WTC11 (cell line): ENCODE measurements around the gene NFATC2. TPM values are rescaled to one million over a fixed set of nuclear protein-coding genes. Genes with fewer than 3 reads are reported as not detected.

ENCODE experiments used
- ATAC-seq: fragments of 200-7000 bp; cut with Tn5 transposase; 2 replicates; pipeline ENCODE4 v1.10.0; 2021; ENCODE audit warnings: mild to moderate bottlenecking, moderate library complexity
- CTCF ChIA-PET: fragments of 300-600 bp; sonication (Branson Sonifier 250); formaldehyde crosslinking; loops from one replicate; lab custom pipeline; 2021; ENCODE audit warnings: antibody characterized with exemption; lab: Charles Lee
- POLR2A ChIA-PET: fragments of 350-600 bp; sonication (Branson Sonifier 250); formaldehyde crosslinking; loops from one replicate; lab custom pipeline; 2021; ENCODE audit warnings: antibody characterized with exemption; lab: Charles Lee
- DNase-seq: peaks from one replicate; pipeline ENCODE4 v3.0.0; 2021; ENCODE audit warnings: low spot score
- H3K27ac Mint-ChIP-seq: 2 replicates; pipeline ENCODE4 v1.8.0; 2021; ENCODE audit warnings: mixed read lengths
- H3K27me3 Mint-ChIP-seq: 2 replicates; pipeline ENCODE4 v1.8.0; 2021; ENCODE audit warnings: low read depth, mild to moderate bottlenecking, moderate library complexity, mixed read lengths
- H3K36me3 Mint-ChIP-seq: 2 replicates; pipeline ENCODE4 v1.8.0; 2021; ENCODE audit warnings: mixed read lengths
- H3K4me1 Mint-ChIP-seq: 2 replicates; pipeline ENCODE4 v1.8.0; 2022; ENCODE audit warnings: mixed read lengths
- H3K4me3 Mint-ChIP-seq: 2 replicates; pipeline ENCODE4 v1.8.0; 2021; ENCODE audit warnings: mild to moderate bottlenecking, moderate library complexity, mixed read lengths
- H3K9me3 Mint-ChIP-seq: 2 replicates; pipeline ENCODE4 v1.8.0; 2021; ENCODE audit warnings: mixed read lengths
- CREB1 ChIP-seq: sonication (generic); formaldehyde crosslinking; IDR thresholded peaks from 2 replicates; pipeline ENCODE4 v1.8.0; 2023; ENCODE audit warnings: mild to moderate bottlenecking, missing genetic modification reagents
- CTCF ChIP-seq: fragments of 200-600 bp; IDR thresholded peaks from 2 replicates; pipeline ENCODE4 v1.8.0; 2022; ENCODE audit warnings: antibody characterized with exemption
- ETV6 ChIP-seq: sonication (generic); formaldehyde crosslinking; IDR thresholded peaks from 2 replicates; pipeline ENCODE4 v1.8.1; 2022; ENCODE audit warnings: mild to moderate bottlenecking, missing genetic modification reagents
- FOXP4 ChIP-seq: sonication (generic); formaldehyde crosslinking; IDR thresholded peaks from 2 replicates; pipeline ENCODE4 v1.8.0; 2022; ENCODE audit warnings: mild to moderate bottlenecking, missing genetic modification reagents
- GTF2I ChIP-seq: fragments of 250-450 bp; sonication (Bioruptor Pico); conservative IDR thresholded peaks from 2 replicates; pipeline ENCODE4 v1.4.0; 2021; ENCODE audit warnings: mild to moderate bottlenecking
- HMGA2 ChIP-seq: fragments of 250-450 bp; sonication (Bioruptor Pico); IDR thresholded peaks from 2 replicates; pipeline ENCODE4 v1.4.0; 2021; ENCODE audit warnings: mild to moderate bottlenecking, moderate library complexity
- MYBL2 ChIP-seq: sonication (generic); formaldehyde crosslinking; IDR thresholded peaks from 2 replicates; pipeline ENCODE4 v1.8.1; 2023; ENCODE audit warnings: mild to moderate bottlenecking, moderate library complexity, missing genetic modification reagents
- NFYB ChIP-seq: sonication (generic); formaldehyde crosslinking; conservative IDR thresholded peaks from 2 replicates; pipeline ENCODE4 v1.8.0; 2022; ENCODE audit warnings: low read depth, missing genetic modification reagents
- NR2C2 ChIP-seq: sonication (generic); formaldehyde crosslinking; IDR thresholded peaks from 2 replicates; pipeline ENCODE4 v1.8.0; 2022; ENCODE audit warnings: mild to moderate bottlenecking, missing genetic modification reagents
- RELA ChIP-seq: sonication (generic); formaldehyde crosslinking; IDR thresholded peaks from 2 replicates; pipeline ENCODE4 v1.8.1; 2022; ENCODE audit warnings: missing genetic modification reagents, mild to moderate bottlenecking, borderline replicate concordance
- RORB ChIP-seq: fragments of 250-450 bp; sonication (Bioruptor Pico); IDR thresholded peaks from 2 replicates; pipeline ENCODE4 v1.9.0; 2021; ENCODE audit warnings: mild to moderate bottlenecking
- SMAD3 ChIP-seq: sonication (generic); formaldehyde crosslinking; IDR thresholded peaks from 2 replicates; pipeline ENCODE4 v1.8.0; 2022; ENCODE audit warnings: missing genetic modification reagents, mild to moderate bottlenecking, borderline replicate concordance
- TCF7 ChIP-seq: sonication (generic); formaldehyde crosslinking; IDR thresholded peaks from 2 replicates; pipeline ENCODE4 v1.8.0; 2022; ENCODE audit warnings: mild to moderate bottlenecking, low read depth, missing genetic modification reagents, moderate library complexity
- TEAD4 ChIP-seq: sonication (generic); formaldehyde crosslinking; IDR thresholded peaks from 2 replicates; pipeline ENCODE4 v1.8.0; 2022; ENCODE audit warnings: mild to moderate bottlenecking, missing genetic modification reagents
- USF1 ChIP-seq: sonication (generic); formaldehyde crosslinking; IDR thresholded peaks from 2 replicates; pipeline ENCODE4 v1.8.0; 2022; ENCODE audit warnings: mild to moderate bottlenecking, missing genetic modification reagents
- ZNF138 ChIP-seq: sonication (generic); formaldehyde crosslinking; conservative IDR thresholded peaks from 2 replicates; pipeline ENCODE4 v1.8.1; 2022; ENCODE audit warnings: mild to moderate bottlenecking, moderate library complexity, missing genetic modification reagents
- ZNF232 ChIP-seq: sonication (generic); formaldehyde crosslinking; IDR thresholded peaks from 2 replicates; pipeline ENCODE4 v1.8.0; 2022; ENCODE audit warnings: mild to moderate bottlenecking, missing genetic modification reagents
- ZSCAN18 ChIP-seq: fragments of 250-450 bp; sonication (Bioruptor Pico); IDR thresholded peaks from 2 replicates; pipeline ENCODE4 v2.1.2; 2022; ENCODE audit warnings: mild to moderate bottlenecking, moderate library complexity
- total RNA-seq: library from RNA; stranded (reverse); gene quantifications from 3 replicates; pipeline ENCODE4 v1.2.3, GENCODE V29; 2021
- TF ChIP-seq, protein P1 (sequence below): sonication (generic); formaldehyde crosslinking; IDR thresholded peaks from 2 replicates; pipeline ENCODE4 v1.8.0; 2023; ENCODE audit warnings: missing genetic modification reagents
- TF ChIP-seq, protein P2 (sequence below): sonication (generic); formaldehyde crosslinking; conservative IDR thresholded peaks from 2 replicates; pipeline ENCODE4 v1.8.1; 2022; ENCODE audit warnings: mild to moderate bottlenecking, missing genetic modification reagents
- TF ChIP-seq, protein P3 (sequence below): sonication (generic); formaldehyde crosslinking; IDR thresholded peaks from 2 replicates; pipeline ENCODE4 v1.8.1; 2022; ENCODE audit warnings: missing genetic modification reagents, borderline replicate concordance
- TF ChIP-seq, protein P4 (sequence below): sonication (generic); formaldehyde crosslinking; IDR thresholded peaks from 2 replicates; pipeline ENCODE4 v1.8.1; 2022; ENCODE audit warnings: mild to moderate bottlenecking, moderate library complexity, missing genetic modification reagents

Gene NFATC2
- total RNA-seq, 1 experiment from 2014 or later, result 1.7 TPM

- TF ChIP-seq, protein P1, sequence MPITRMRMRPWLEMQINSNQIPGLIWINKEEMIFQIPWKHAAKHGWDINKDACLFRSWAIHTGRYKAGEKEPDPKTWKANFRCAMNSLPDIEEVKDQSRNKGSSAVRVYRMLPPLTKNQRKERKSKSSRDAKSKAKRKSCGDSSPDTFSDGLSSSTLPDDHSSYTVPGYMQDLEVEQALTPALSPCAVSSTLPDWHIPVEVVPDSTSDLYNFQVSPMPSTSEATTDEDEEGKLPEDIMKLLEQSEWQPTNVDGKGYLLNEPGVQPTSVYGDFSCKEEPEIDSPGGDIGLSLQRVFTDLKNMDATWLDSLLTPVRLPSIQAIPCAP (CRISPR knock-in tag), result no peak
- TF ChIP-seq CTCF, result no peak
- TF ChIP-seq ZSCAN18, result no peak
- TF ChIP-seq NFYB (CRISPR knock-in tag), result no peak
- TF ChIP-seq, protein P2, sequence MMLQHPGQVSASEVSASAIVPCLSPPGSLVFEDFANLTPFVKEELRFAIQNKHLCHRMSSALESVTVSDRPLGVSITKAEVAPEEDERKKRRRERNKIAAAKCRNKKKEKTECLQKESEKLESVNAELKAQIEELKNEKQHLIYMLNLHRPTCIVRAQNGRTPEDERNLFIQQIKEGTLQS (CRISPR knock-in tag), result no peak
- TF ChIP-seq, protein P3, sequence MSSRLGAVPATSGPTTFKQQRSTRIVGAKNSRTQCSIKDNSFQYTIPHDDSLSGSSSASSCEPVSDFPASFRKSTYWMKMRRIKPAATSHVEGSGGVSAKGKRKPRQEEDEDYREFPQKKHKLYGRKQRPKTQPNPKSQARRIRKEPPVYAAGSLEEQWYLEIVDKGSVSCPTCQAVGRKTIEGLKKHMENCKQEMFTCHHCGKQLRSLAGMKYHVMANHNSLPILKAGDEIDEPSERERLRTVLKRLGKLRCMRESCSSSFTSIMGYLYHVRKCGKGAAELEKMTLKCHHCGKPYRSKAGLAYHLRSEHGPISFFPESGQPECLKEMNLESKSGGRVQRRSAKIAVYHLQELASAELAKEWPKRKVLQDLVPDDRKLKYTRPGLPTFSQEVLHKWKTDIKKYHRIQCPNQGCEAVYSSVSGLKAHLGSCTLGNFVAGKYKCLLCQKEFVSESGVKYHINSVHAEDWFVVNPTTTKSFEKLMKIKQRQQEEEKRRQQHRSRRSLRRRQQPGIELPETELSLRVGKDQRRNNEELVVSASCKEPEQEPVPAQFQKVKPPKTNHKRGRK (CRISPR knock-in tag), result no peak
- no peak for TF ChIP-seq USF1 (CRISPR knock-in tag)
Observed at GRCh38 chr20:51353491-51353890, 189.0 kb downstream of the NFATC2 start (continued).

- Mint-ChIP-seq H3K27me3 (peaks cover 3% of the 10 kb centered on the region), H3K9me3 (peaks cover 5% of the 10 kb centered on the region; the same call in 1 of the 2 replicates), H3K36me3 (no peaks in the 10 kb centered on the region), H3K4me1 (no peaks in the 10 kb centered on the region), H3K4me3 (no peak overlapping the region), H3K27ac (no peak overlapping the region)
- ChIA-PET CTCF (interaction anchor here (1.5 kb wide), 1 partner anchor 368 kb away, joined by 4 read pairs; no protein-coding TSS in a partner anchor), POLR2A (no interaction called here)
- no peak for DNase-seq
- ATAC-seq, result no peak
- TF ChIP-seq ZNF138 (no peak), RELA (CRISPR knock-in tag) (no peak), GTF2I (no peak), SMAD3 (CRISPR knock-in tag) (no peak), TCF7 (CRISPR knock-in tag) (no peak), TEAD4 (no peak), CREB1 (CRISPR knock-in tag) (no peak), ZNF232 (CRISPR knock-in tag) (no peak), NR2C2 (no peak)
Observed at GRCh38 chr20:51352791-51353190, 189.7 kb downstream of the NFATC2 start.

- H3K4me1 Mint-ChIP-seq, result no peaks in the 10 kb centered on the region
- peaks cover 10% of the 10 kb centered on the region for H3K27me3 Mint-ChIP-seq
- H3K9me3 Mint-ChIP-seq, result peaks cover 5% of the 10 kb centered on the region; the same call in 1 of the 2 replicates
- no peak overlapping the region for H3K4me3 Mint-ChIP-seq
- DNase-seq (no peak), ATAC-seq (no peak)
- no peaks in the 10 kb centered on the region for H3K36me3 Mint-ChIP-seq
- POLR2A ChIA-PET, result no interaction called here
- CTCF ChIA-PET, result interaction anchor here (1.3 to 3.3 kb wide), 3 partner anchors 33 to 363 kb away, joined by 4 to 13 read pairs (median 4); no protein-coding TSS in a partner anchor
- H3K27ac Mint-ChIP-seq, result no peak overlapping the region
- TF ChIP-seq ETV6 (CRISPR knock-in tag) (no peak), HMGA2 (CRISPR knock-in tag) (no peak), SMAD3 (CRISPR knock-in tag) (no peak), MYBL2 (CRISPR knock-in tag) (no peak), NFYB (CRISPR knock-in tag) (no peak), ZSCAN18 (no peak), RORB (CRISPR knock-in tag) (no peak), TCF7 (CRISPR knock-in tag) (no peak), FOXP4 (CRISPR knock-in tag) (no peak)
- TF ChIP-seq, protein P4, sequence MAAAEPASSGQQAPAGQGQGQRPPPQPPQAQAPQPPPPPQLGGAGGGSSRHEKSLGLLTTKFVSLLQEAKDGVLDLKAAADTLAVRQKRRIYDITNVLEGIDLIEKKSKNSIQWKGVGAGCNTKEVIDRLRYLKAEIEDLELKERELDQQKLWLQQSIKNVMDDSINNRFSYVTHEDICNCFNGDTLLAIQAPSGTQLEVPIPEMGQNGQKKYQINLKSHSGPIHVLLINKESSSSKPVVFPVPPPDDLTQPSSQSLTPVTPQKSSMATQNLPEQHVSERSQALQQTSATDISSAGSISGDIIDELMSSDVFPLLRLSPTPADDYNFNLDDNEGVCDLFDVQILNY, result no peak
Observed at GRCh38 chr20:51350941-51351631, 191.4 kb downstream of the NFATC2 start.
